SKM-1 (cell line): ENCODE data around the gene CNN2.

Source experiments
- DNase-seq: peaks from one replicate; lab custom pipeline; 2025; ENCODE audit not compliant: unreplicated experiment; lab: John Stamatoyannopoulos, UW

CNN2 gene

GRCh38 chr19:1026783-1027649 is 608 bp downstream of the CNN2 start:
- no peak for DNase-seq

DNA sequence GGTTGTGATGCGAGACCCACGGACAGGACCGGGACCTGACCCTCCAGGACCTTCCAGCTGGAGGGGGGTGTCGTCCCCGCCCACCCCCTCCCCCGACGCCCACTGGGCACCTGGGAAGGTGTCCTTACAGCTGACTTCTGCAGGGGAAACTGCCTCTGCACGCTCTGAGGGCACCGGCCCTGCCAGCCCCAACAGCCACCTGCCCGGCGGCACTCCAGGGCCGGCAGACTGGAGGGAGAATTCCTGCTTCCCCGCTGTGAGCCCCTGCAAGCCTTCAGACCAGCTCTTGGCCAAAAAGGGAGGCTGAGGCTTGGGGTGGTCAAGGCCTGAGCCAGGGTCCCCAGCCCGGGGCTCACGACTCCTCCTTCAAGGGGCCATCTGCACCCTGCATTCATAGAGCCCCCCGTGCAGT is 1.2 kb downstream of the CNN2 start:
- DNase-seq, result no peak

GRCh38 chr19:1028062-1028926 is 1.9 kb downstream of the CNN2 start:
- DNase-seq, result peak; percentile 53

GRCh38 chr19:1032264-1032867 is 6.0 kb downstream of the CNN2 start:
- no peak for DNase-seq

DNA sequence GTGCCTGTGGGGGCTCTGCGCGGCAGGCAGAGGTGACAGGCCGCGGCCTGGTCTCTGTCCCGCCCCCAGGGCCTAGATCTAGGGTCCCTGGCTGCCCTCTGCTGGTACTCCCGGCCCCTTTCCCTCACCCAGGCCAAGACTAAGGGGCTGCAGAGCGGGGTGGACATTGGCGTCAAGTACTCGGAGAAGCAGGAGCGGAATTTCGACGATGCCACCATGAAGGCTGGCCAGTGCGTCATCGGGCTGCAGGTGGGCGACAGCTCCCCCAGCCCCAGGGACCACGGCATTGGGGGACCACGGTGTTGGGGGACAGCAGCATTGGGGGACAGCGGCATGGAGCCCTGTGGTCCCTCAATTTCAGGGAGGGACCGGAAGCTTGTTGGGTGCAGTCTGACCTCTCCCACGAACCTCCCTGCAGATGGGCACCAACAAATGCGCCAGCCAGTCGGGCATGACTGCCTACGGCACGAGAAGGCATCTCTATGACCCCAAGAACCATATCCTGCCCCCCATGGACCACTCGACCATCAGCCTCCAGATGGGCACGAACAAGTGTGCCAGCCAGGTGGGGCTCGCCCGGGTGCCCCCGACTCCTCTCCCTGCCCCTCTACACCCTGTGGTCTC is 9.7 kb downstream of the CNN2 start:
- no peak for DNase-seq

- no peak for DNase-seq
Measured at GRCh38 chr19:1037621-1038064, 11.2 kb downstream of the CNN2 start.

DNA sequence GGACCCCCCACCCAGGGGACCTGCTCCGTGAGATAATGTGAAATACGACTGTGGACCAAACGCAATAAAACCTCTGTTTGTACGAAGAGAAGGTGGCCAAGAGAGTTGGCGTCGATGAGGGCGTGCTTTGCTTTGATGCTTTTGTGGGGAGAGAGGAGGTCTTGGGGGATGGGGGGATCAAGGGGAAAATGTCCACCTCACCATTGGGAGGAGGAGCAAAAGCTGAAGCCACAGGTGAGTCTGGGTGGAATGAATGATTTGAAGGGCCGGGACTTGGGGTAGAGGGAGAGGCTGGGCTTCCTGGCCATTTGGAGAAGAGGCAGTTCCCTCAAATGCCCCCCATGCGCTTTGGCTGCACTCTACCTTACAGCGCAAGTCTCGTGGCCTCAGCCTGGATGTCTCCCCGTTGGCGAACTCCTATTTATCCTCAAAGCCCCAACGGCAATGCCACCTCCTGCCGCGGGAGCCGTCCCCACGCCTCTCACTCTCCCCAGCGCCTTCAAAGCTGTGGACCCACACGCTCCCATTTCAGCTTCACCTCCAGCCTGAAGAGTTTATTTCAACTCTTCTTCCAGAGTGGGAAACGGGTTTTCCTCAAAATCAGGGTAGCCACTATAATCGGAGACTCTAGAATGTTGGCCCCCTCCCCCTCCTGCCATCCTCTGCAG is 12.7 kb downstream of the CNN2 start:
- DNase-seq, result no peak

DNA sequence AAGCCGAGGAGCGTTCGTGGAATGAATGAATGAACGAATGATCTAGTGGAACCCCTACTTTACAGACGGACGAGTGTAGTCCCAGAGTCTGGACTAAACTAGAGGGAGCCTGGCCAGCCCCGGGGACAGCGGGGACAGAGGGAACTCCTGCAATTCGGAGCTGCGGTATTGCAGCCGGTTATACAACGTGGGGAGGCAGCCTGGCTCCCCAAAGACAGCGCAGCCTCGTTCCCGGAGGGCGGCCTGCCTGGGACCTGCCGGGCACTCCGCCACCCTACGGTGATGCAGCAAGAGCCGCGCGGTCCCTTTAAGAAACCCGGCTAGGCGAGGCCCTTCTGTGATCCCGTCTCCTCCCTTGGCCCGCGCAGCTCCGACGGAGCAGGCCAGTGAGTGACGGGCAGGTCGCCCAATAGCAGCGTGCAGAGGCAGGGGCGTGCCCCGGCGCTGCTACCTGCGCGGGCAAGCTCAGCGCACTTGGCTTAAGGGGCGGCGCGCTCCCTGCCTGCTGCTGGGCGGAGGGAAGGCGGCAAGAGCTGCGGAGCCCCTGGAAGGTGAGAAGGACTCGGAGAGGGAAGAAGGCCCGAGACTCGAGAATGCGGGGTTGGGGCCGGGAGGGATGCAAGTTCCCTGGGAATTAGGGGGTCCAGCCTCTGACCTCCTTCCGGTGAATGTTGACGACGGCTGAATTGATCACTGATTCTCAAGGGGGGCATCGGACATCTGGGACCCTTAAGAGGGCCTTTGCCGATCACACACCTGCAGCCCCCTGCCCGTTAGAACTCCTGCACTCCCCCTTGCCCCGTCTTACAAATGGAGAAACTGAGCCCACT is 13.5 kb downstream of the CNN2 start, which contains the start of gene ABCA7:
Gene ABCA7 (plus strand): TSS at position 462 of the 830 bp plus-strand sequence. CDS start 1,255 bp downstream, outside the sequence.
- peak; percentile 89 for DNase-seq

- DNase-seq, result peak; percentile 42
Measured at GRCh38 chr19:1040476-1041271, 14.3 kb downstream of the CNN2 start.

GRCh38 chr19:1041272-1041834 is 14.9 kb downstream of the CNN2 start:
- no peak for DNase-seq

- DNase-seq, result no peak
Measured at GRCh38 chr19:1041835-1042685, 15.7 kb downstream of the CNN2 start.

DNA sequence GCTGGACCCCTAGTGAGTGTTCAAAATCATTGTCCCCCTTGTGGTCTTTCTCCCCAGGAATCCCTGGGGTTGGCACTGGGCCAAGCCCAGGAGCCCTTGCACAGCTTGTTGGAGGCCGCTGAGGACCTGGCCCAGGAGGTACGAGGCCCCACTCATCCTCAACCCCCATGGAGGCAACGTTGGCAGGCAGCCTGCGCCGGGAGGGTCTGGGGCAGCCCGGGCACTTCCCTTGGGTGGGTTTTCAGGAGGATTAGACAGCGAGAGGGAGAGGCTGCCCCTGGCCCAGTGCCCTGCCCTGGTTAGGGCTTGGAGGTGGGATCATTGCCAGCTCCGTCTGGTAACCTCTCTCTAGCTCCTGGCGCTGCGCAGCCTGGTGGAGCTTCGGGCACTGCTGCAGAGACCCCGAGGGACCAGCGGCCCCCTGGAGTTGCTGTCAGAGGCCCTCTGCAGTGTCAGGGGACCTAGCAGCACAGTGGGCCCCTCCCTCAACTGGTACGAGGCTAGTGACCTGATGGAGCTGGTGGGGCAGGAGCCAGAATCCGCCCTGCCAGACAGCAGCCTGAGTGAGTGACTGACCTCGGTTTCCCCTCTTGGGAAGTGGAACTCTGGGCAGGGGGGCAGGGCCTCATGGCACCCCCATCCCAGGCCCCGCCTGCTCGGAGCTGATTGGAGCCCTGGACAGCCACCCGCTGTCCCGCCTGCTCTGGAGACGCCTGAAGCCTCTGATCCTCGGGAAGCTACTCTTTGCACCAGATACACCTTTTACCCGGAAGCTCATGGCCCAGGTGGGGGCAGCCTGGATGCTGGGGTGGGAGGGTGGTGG is 16.5 kb downstream of the CNN2 start:
- no peak for DNase-seq

DNA sequence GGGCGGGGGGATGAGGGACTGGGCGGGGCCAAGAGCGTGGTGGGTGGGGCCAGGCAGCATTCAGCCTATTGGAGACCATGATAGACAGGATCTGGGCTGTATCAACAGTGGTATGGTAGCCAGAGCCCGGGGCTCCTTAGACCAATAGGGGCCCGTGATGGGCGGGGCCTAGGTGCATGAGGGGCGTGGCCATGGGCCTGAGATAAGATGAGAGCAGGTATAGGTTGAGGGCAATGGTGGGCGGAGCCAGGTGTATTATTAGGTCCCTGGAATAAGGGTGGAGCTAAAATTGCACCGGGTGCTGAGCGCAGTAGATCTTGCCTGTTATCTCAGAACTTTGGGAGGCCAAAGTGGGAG is 18.8 kb downstream of the CNN2 start:
- peak; percentile 62 for DNase-seq

DNA sequence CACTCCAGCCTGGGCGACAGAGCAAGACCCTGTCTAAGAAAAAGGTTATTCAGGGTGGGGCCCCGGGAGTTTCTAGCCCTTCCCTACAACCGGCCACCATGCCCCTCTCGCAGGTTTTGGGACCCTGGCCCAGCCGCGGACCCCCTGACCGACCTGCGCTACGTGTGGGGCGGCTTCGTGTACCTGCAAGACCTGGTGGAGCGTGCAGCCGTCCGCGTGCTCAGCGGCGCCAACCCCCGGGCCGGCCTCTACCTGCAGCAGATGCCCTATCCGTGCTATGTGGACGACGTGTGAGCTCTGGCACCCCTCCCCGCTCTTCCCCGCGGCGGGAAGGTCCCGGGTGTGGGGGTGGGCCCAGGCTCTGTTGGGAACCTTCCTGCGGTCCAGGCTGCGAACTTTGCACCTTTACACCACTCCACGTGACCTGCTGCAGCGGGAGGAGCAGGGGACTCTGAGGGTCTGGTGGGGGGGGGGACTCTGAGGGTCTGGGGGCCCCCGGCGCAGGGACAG is 19.8 kb downstream of the CNN2 start:
- DNase-seq, result no peak

DNA sequence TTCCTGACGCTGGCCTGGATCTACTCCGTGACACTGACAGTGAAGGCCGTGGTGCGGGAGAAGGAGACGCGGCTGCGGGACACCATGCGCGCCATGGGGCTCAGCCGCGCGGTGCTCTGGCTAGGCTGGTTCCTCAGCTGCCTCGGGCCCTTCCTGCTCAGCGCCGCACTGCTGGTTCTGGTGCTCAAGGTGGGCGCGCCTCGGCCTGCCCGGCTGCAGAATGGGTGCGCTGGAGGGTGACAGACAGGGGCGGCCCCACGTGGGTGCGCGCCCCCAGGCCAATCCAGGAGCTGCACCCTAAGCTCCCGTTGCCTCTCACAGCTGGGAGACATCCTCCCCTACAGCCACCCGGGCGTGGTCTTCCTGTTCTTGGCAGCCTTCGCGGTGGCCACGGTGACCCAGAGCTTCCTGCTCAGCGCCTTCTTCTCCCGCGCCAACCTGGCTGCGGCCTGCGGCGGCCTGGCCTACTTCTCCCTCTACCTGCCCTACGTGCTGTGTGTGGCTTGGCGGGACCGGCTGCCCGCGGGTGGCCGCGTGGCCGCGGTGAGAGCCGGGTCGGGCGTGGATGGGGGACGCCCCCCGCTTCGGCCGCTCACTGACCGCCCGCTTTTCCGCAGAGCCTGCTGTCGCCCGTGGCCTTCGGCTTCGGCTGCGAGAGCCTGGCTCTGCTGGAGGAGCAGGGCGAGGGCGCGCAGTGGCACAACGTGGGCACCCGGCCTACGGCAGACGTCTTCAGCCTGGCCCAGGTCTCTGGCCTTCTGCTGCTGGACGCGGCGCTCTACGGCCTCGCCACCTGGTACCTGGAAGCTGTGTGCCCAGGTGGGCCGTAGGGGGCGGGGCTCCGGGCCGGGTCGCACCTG is 20.7 kb downstream of the CNN2 start:
- no peak for DNase-seq
